HEK293T (cell line): ENCODE results near the gene RNF43.

Experiments used
- ARNT ChIP-seq: fragments of 450-650 bp; IDR thresholded peaks from 2 replicates; pipeline ENCODE4 v1.6.1; 2017; ENCODE audit warnings: mild to moderate bottlenecking
- BHLHE40 ChIP-seq: fragments of 450-650 bp; IDR thresholded peaks from 2 replicates; pipeline ENCODE4 v1.6.1; 2016; ENCODE audit warnings: mild to moderate bottlenecking, moderate library complexity, borderline replicate concordance
- LEF1 ChIP-seq: fragments of 450-650 bp; IDR thresholded peaks from 2 replicates; pipeline ENCODE4 v1.6.1; 2017; ENCODE audit warnings: mild to moderate bottlenecking, borderline replicate concordance
- ZNF384 ChIP-seq: fragments of 450-650 bp; IDR thresholded peaks from 2 replicates; pipeline ENCODE4 v1.6.1; 2016

DNA sequence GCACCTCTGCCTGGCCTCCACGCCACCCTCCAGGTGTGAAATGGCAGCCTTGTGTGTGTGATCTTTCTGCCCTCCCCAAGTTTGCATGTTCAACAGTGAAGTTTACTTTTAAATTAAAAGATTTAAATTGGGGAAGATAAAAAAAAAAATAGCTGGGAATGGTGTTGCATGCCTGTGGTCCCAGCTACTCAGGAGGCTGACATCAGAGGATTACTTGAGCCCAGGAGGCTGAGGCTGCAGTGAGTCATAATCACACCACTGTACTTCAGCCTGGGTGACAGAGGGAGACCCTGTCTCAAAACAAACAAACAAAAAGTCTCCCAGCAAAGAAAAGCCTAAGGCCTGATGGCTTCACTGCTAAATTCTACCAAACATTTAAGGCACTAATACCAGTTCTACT lies 35.4 kb upstream of the RNF43 start:
- TF ChIP-seq ZNF384, result no peak
- TF ChIP-seq LEF1, result no peak
- TF ChIP-seq BHLHE40, result no peak
- no peak for TF ChIP-seq ARNT
